Measurements from ENCODE around the gene PWWP2A.
"Not testable (repeated sequence)": the region's sequence is repeated elsewhere in the genome, so short reads cannot be mapped to it uniquely, and the experiment has no call there.

Gene PWWP2A

GRCh38 chr5:160075073-160075472, 44.2 kb downstream of the PWWP2A start:
- DNase-seq: no peak

- DNase-seq: no peak
Measured at GRCh38 chr5:160071916-160072315, 47.3 kb downstream of the PWWP2A start.

DNA sequence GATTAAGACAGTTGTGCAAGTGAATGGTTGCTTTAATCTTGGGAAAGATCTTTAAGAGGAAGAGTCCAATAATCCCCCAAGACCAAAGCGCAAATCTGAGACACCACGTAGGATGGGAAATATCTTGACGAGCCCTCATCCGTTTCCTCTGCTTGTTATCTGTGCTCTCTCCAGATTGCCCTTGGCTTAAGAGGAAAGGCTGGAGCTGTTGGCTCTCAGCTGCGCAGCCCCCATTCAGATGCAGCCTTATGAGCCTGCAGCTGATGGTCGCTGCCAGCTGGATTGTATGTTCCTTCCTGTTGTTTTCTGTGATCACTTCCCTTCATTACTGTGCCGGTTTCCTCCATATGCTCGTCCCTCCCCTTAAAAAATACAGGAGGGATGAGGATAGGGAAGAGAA, 47.7 kb downstream of the PWWP2A start:
- DNase-seq: no peak

GRCh38 chr5:160069120-160069519, 50.1 kb downstream of the PWWP2A start:
- not testable (repeated sequence) for DNase-seq

DNA sequence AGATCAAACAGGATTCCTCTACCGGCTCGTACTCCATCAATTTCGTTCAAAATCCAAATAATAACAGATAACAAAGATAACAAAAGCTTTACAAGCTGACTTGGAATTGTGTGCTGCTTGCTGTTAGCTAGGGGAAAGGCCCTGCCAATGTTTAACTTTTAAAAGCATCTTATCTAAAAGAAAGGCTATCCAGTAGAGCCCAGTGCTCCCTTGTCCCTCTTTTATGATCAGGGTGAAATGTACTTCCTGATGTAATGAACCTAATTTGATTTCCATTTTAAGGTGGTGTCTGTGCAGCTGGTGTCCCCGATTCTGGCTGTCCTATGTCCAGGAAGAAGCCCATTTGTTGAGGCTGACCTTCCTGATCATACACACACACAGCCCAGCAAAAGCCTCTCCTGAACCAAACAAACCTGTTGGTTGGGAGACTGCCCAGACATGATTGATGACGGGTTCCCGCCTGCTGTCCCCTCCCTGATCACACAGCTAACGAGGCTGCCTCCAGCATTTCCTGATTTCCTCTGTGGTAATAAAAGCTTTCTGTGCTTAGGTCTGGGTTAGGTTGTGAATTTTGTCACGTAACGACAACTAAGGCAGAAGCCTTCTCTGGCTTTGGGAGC, 54.1 kb downstream of the PWWP2A start:
- no peak for DNase-seq

GRCh38 chr5:160064417-160064810, 54.8 kb downstream of the PWWP2A start:
- no peak for DNase-seq

DNA sequence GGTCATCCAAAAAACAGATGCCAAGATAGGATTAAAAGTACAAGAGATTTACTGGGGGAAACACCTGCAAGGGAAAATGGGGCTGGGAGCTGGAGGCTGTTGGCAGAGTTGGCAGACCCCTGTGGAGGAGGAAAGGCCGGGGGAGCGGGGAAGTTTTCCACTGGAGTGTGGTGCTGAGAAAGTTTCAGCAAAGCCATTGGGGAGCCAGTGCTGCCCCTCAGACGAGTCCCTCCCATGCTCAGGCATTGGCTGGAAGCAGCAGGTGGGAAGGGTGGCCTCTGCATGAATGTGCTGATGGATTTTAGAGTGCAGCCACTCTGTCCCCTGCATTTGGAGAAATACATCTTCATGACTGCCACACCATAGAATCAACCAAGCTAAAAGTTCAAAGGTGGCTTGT, 57.5 kb downstream of the PWWP2A start:
- DNase-seq: no peak

DNA sequence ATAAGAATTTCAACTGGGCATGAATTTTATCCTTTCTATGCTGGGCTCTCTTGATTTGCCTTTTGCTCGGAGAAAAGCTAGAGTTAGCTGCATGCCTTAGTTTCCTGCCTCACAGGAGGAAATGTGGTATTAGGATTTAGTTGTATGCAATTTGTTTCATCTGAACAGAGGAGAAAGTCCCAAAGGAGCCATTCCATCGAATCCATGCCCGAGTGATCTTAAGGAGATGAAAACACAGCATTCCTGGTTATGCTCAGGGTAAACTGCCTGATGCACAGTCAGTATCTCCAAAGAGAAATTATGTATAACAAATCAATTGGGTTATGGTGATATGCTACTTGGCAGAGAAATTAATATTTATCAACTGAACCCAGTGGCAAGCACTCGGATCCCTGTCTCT, 59.2 kb downstream of the PWWP2A start:
- DNase-seq: no peak

DNA sequence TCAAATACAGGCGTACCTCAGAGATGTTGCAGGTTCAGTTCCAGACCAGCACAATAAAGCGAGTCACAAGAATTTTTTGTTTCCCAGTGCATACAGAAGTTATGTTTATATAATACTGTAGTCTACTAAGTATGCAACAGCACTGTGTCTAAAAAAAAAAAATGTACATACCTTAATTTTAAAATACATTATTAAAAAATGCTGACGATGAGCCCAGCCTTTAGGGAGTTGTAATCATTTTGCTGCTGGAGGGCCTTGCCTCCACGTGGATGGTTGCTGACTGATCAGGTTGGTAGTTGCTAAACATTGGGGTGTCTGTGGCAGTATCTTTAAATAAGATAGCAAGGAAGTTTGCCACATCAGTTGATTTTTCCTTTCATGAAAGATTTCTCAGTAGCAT, 62.0 kb downstream of the PWWP2A start:
- no peak for DNase-seq

DNA sequence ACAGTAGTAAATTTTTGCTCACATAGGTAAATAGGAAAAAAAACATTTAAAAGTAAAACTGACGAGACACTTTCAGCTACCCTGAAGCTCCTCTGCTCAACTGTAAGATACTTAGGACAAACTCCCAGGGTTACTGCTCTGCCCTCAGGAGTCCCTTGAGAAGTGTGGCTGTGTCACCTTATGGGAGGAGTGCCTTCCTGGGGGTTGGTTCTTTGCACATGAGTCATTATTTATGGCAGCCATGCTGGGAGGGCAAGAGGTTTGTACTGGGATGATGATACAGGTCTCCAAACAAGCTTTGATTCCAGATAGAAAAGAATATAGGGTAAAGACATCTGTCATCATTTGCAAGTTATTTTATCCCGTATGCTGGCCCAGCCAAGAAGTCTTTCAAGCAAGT, 64.4 kb downstream of the PWWP2A start:
- DNase-seq: no peak

GRCh38 chr5:160054047-160054446, 65.2 kb downstream of the PWWP2A start:
- DNase-seq: no peak

DNA sequence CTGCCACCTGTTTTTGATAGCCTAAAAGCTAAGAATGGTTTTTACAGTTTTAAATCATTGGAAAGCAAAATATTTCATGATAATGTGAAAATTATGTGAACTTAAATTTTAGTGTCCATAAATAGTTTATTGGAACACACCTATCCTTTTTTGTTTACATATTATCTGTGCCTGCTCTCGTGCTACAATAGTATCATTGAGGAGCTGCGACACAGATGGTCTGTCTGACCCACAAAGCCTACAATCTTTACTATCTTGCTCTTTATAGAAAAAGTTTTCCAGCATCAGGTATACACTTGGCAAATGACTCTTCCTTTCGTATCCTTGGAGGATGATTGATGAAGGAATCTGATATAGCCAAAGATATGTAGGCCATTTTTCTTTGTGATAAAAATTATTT, 70.2 kb downstream of the PWWP2A start:
- DNase-seq: no peak

DNA sequence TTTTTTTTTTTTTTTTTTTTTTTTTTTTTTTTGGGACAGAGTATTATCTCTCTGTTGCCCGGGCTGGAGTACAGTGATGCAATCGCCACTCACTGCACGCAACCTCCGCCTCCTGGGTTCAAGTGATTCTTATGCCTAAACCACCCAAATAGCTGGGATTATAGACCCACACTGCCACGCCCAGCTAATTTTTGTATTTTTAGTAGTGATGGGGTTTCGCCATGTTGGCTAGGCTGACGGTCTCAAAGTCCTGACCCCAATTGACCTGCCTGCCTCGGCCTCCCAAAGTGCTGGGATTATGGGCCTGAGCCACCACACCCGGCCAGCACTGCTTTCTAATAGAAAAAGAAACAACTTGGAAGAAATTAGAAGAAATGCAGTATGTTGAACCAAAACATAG, 71.1 kb downstream of the PWWP2A start:
- no peak for DNase-seq

- no peak for DNase-seq
Measured at GRCh38 chr5:160047423-160047822, 71.8 kb downstream of the PWWP2A start.

GRCh38 chr5:160044967-160045366, 74.3 kb downstream of the PWWP2A start:
- DNase-seq: no peak

GRCh38 chr5:160044391-160044804, 74.9 kb downstream of the PWWP2A start:
- no peak for DNase-seq

DNA sequence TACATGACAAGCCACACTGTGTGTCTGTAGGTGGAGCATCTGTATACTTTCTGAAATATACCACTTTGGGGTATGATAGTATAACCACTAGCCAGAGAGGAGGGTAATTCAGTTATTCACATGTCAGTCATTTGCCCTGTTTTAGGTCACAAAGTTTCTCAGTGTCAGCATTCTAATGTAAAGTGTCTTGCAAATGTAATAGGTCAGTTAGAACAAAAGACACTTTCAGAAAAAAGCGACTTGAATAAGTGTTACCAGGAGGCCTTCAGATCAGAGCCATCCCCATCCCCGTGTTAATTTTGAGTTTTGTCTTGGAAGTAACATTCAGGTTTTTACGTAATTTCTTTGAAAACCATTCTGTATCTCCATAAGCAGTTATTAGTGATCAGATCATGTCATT, 76.6 kb downstream of the PWWP2A start:
- DNase-seq: no peak
